GM12872 (cell line): ENCODE measurements around the gene ENTR1.

Experiments used
- TF ChIP-seq, protein P1 (sequence below): IDR thresholded peaks from 3 replicates; pipeline ENCODE4 v1.5.1; 2011; ENCODE audit warnings: low read depth, mild to moderate bottlenecking, low read length, moderate library complexity; ENCODE audit not compliant: insufficient read depth

ENTR1 gene

DNA sequence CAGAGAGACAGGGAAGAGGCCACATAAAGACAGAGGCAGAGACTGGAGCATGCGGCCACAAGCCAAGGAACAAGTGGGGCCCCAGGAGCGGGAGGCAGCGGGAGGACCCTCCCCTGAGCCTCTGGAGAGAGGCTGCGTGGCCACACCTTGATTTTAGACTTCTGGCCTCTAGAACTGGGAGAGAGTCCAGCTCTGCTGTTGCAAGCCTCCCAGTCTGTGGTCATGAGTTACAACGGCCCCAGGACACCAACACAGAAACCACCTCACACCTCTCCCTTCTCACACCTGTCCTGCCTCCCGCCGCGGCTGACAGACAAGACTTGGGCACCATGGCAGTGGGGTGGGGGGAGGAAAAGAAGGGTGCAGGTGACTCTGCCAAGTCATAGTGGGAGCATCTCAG is 27.0 kb upstream of the ENTR1 start:
- TF ChIP-seq, protein P1, sequence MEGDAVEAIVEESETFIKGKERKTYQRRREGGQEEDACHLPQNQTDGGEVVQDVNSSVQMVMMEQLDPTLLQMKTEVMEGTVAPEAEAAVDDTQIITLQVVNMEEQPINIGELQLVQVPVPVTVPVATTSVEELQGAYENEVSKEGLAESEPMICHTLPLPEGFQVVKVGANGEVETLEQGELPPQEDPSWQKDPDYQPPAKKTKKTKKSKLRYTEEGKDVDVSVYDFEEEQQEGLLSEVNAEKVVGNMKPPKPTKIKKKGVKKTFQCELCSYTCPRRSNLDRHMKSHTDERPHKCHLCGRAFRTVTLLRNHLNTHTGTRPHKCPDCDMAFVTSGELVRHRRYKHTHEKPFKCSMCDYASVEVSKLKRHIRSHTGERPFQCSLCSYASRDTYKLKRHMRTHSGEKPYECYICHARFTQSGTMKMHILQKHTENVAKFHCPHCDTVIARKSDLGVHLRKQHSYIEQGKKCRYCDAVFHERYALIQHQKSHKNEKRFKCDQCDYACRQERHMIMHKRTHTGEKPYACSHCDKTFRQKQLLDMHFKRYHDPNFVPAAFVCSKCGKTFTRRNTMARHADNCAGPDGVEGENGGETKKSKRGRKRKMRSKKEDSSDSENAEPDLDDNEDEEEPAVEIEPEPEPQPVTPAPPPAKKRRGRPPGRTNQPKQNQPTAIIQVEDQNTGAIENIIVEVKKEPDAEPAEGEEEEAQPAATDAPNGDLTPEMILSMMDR, result no peak

DNA sequence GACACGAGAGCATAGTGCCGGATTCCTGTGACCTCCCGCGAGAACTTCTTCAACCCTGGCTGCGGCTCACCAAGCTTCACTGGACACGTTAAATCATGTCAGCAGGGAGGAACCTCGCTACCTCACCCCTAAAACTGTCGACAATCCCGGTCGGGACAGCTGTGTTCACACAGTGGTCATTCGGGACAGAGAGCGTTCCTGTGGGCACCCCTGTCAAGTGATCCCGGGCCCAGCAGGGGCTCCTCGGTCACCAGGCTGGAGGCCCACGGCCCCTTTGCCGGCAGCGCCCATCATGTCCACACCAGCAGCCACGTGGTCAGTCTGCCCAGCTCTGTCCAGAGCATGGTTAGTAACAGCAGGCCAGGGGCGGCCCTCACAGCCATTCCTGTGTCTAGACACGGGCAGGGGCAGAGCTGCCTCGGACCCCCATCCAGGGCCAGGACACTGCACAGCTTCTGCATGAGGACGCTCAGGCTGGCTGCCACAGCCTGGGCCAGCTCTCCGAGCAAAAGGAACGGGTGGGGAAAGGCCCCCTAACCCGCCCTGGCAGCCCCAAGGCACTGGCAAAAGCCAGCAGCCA is 25.7 kb upstream of the ENTR1 start:
- TF ChIP-seq, protein P1, result no peak

DNA sequence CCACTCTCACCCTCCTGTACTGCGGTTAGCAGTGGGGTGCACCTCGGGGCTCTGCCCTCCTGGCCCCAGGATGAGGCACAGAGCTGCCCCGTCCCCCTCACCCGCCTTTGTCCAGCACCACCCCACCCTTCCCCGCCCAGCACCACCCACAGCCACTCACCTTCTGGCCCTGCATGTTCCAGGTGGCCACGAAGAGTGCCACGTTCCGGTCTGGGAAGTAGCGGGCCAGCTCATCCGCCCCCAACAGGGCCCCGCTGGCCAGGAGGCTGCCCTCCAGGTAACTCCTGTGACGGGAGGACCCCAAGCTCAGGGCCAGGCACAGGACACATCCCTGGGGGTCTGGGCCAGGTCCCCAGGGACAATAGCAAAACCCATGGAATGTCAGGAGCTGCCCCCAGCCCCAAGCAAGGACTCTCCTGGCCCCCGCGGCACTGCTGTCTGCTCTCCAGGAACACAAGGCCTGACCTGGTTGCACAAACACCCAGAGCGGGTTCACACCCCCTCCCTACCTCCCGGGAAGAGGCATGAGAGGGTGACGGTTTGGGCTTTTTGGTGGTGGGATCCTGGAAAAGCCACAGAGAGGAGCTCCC is 24.3 kb upstream of the ENTR1 start:
- TF ChIP-seq, protein P1, result no peak

DNA sequence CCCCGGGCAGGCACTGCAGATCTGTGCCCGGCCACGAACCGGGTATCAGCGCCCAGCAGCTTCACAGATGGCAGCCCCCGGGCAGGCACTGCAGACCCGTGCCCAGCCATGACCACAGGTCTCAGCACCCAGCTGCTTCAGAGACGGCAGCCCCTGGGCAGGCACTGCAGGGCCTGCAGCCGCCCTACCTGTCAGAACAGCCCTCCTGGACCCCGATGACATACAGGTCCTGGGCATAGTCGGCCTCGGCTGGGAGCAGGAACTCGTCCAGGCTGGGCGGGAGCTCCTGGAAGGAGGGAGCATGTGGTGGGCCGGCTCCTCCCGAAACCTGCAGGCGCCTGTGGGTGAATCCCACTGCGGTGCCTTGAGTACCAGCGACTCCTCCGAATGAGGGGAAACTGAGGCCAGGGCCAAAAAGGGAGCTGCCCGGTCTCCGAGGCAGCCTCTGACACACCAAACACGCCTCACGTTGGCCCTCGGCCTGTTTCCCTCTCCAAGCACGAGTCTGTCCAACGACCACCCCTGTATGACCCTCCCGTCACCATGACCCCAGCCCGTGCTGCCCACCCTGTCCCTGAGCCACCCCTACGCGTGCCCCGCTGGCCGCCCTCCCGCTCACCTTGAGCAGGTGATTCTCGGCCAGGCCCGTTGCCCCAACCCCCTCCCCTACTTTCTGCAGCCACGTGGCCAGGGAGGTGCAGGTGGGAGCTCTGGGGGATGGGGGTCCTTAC is 23.6 kb upstream of the ENTR1 start:
- TF ChIP-seq, protein P1, result no peak

DNA sequence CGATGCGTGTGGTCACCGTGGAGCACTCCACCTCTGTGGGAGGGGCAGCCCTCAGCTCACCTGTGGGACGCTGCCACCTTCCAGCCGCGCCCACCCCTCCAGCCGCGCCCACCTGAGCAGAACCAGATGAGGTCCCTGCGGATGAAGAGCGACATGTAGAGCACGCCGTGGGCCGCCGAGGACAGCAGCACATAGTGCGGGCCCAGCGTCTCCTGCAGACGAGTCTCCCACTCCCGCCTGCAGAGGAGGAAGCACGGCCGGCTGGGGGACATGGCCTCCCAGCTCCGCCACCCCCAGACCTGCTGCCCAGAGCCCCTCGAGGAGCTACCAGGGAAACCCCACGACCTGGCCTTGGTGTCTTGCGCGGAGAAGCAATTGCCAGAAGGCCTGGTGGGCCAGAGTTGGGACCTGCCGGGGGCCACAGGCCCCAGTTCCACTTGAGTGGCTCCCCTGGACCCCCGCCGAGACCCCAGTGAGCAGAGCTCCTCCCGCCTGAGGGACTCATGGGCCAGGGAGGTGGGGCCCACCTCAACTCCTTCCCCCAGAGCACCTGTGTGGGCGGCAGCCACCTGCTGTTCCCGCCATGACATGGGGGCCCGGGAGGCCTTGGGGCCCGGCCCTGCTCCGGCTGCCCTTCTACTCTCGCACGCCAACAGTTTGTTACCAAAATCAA is 22.8 kb upstream of the ENTR1 start:
- TF ChIP-seq, protein P1, result no peak

DNA sequence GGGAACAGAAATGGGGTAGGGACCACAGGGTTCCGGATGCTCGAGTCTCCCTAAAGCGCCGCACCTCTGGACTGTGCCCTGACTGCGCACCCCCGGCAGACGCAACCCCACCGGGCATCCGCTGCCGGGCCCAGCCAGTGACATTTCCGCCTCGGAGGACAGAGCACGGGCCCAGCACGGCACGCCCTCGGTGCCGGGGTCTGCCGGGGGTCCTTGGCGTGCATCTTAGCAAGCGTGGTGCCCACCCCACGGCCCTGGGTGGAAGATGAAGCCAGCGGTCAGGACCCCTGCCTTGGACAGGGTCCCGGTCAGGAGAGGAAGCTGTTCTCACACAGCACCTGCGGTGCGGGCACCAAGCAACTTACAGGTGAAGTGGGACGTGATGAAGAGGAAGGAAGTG is 22.2 kb upstream of the ENTR1 start:
- TF ChIP-seq, protein P1, result no peak

DNA sequence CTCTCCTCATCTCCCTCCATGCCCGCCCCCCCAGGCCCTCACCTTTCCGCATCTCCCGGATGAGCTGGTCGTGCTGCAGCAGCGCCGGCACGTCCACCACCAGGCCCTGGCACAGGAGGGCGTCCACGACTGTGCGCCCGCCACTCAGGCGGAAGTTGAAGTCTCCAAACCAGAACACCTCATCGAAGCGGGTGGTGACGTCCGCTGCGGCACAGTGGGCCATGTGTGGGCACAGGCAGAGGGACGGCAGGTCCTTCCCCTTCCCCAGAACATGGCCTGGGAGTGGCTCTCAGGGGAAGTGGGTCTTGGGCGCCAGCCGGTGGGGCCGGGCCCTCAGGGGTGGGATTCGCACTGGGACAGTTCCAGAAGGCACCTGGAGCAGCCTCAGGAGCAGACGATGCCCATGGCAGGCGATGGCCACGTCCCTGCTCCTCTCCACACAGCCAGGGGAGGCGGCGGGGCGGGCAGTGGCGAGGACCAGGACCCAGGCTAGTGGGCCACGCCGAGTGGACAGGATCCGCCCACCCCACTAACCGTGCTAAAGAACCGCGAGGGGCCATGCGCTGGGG is 21.5 kb upstream of the ENTR1 start:
- TF ChIP-seq, protein P1, result no peak
